Suprapubic skin (tissue), 4 donors: ENCODE results near the gene ZNF423. TPM values are rescaled to one million over a fixed set of nuclear protein-coding genes. Genes with fewer than 3 reads are reported as not detected.

Experiments used
- DNase-seq, 2 donors: peaks; one replicate each; pipeline ENCODE4 v3.0.0-alpha.2; 2019; ENCODE audit warnings: low spot score in 2 of 2
- H3K27ac ChIP-seq: fragments of 200-600 bp; sonication (generic); one replicate; pipeline ENCODE4 v1.5.1; 2019
- H3K27me3 ChIP-seq: fragments of 200-600 bp; sonication (generic); one replicate; pipeline ENCODE4 v1.5.1; 2019
- H3K36me3 ChIP-seq: fragments of 200-600 bp; sonication (generic); one replicate; pipeline ENCODE4 v1.5.1; 2019
- H3K4me1 ChIP-seq: fragments of 200-600 bp; sonication (generic); one replicate; pipeline ENCODE4 v1.5.1; 2019
- H3K4me3 ChIP-seq: fragments of 200-600 bp; sonication (generic); one replicate; pipeline ENCODE4 v1.5.1; 2019; ENCODE audit warnings: mild to moderate bottlenecking
- H3K9me3 ChIP-seq: fragments of 200-600 bp; sonication (generic); one replicate; pipeline ENCODE4 v1.5.1; 2019
- CTCF ChIP-seq, 2 donors: fragments of 200-600 bp in 1 of 2; fragments of 450-650 bp in 1 of 2; sonication (generic) in 1 of 2; IDR thresholded peaks; one replicate each; pipeline ENCODE4 v1.5.1; 2016 to 2019; ENCODE audit warnings: antibody characterized with exemption in 2 of 2, mild to moderate bottlenecking in 1 of 2, moderate library complexity in 1 of 2
- EP300 ChIP-seq: sonication (generic); formaldehyde crosslinking; IDR thresholded peaks from one replicate; pipeline ENCODE4 v1.6.1; 2017; ENCODE audit warnings: antibody characterized with exemption
- POLR2A ChIP-seq, 2 donors: fragments of 450-650 bp; IDR thresholded peaks; one replicate each; pipeline ENCODE4 v1.6.1; 2017; ENCODE audit warnings: antibody characterized with exemption in 2 of 2, mild to moderate bottlenecking in 2 of 2, moderate library complexity in 2 of 2
- POLR2AphosphoS5 ChIP-seq, 3 donors: sonication (generic); formaldehyde crosslinking; IDR thresholded peaks; one replicate each; pipeline ENCODE4 v1.6.1; 2017; ENCODE audit warnings: antibody characterized with exemption in 3 of 3
- WGBS: methylation state at CpG from one replicate; pipeline ENCODE4 v1.1.5; 2018; 5-methylcytosine and 5-hydroxymethylcytosine counted together
- total RNA-seq, 4 donors: library from RNA; depleted of rRNA; stranded (reverse); fragments of >200 nt; gene quantifications; one replicate each; pipeline ENCODE4 v1.1.0, GENCODE V29; 2016

Gene ZNF423
- total RNA-seq, 4 donors from 2014 or later: 1.3 to 5.3 (median 1.9) TPM

GRCh38 chr16:49733313-49734009, 122.5 kb downstream of the ZNF423 start:
- Histone ChIP-seq H3K4me3 (no peak overlapping the region), H3K36me3 (no peaks in the 10 kb centered on the region), H3K27me3 (no peaks in the 10 kb centered on the region), H3K27ac (no peak overlapping the region), H3K9me3 (no peaks in the 10 kb centered on the region), H3K4me1 (no peaks in the 10 kb centered on the region)
- DNase-seq: no peak
- WGBS: 78% methylated on average over 10 of the region's 10 CpGs
- TF ChIP-seq POLR2AphosphoS5 (IDR thresholded peaks at IDR 0.05) (no peak), CTCF (IDR thresholded peaks at IDR 0.05) (no peak), POLR2A (IDR thresholded peaks at IDR 0.05) (no peak), EP300 (no peak)

DNA sequence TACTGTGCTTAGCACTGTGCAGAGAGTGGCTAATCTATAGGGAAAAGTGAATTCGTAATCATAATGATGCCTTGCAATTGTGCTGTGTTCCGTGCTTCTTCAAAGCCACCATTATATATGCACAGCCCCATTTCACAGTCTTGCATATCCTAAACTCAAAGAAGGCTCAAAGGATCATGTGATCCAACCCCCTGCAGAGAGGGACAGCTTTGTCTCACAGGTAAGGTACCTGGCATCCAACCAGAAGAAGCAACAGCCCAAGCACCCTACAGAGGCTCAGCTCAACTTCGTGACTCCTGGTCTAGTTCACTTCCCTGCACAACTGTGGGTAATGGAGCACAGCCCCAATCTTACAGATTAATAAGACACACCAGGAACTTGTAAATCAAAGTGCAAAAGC, 124.0 kb downstream of the ZNF423 start:
- no peaks in the 10 kb centered on the region for H3K27me3 ChIP-seq
- TF ChIP-seq POLR2A (IDR thresholded peaks at IDR 0.05) (no peak), EP300 (no peak)
- no peak for DNase-seq
- no peak overlapping the region for H3K4me3 ChIP-seq
- H3K9me3 ChIP-seq: no peaks in the 10 kb centered on the region
- no peak overlapping the region for H3K27ac ChIP-seq
- no peaks in the 10 kb centered on the region for H3K36me3 ChIP-seq
- no peaks in the 10 kb centered on the region for H3K4me1 ChIP-seq
- 93% methylated on average over 3 of the region's 3 CpGs for WGBS

DNA sequence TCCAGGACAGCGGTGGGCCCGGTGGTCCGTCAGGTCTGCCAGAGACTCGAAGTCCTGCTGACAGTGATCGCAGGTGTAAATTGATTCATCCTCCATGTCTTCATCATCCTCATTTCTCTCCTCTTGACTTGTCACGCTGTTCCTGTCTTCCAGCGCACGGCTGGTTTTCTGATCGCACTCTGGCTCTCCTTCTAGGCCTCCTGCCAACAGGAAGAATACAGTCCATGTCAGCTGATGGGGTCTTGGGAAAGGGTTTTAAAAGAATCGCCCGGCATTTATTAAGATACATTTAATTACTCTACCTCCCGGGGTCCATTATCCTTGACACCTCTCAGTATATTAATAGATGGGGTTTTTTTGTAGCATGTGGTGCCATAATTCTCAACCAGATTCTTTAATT, 125.1 kb downstream of the ZNF423 start:
- Histone ChIP-seq H3K9me3 (no peaks in the 10 kb centered on the region), H3K27ac (no peak overlapping the region), H3K36me3 (no peaks in the 10 kb centered on the region), H3K27me3 (no peaks in the 10 kb centered on the region), H3K4me3 (no peak overlapping the region), H3K4me1 (no peaks in the 10 kb centered on the region)
- no peak for DNase-seq
- 96% methylated on average over 12 of the region's 12 CpGs for WGBS
- TF ChIP-seq EP300 (no peak), POLR2AphosphoS5 (IDR thresholded peaks at IDR 0.05) (no peak)

- TF ChIP-seq CTCF (IDR thresholded peaks at IDR 0.05): no peak
- no peak for TF ChIP-seq POLR2A (IDR thresholded peaks at IDR 0.05)
- no peak for TF ChIP-seq POLR2AphosphoS5 (IDR thresholded peaks at IDR 0.05)
- TF ChIP-seq EP300: no peak
- no peaks in the 10 kb centered on the region for H3K9me3 ChIP-seq
- 86% methylated on average over 10 of the region's 11 CpGs for WGBS
- no peaks in the 10 kb centered on the region for H3K4me1 ChIP-seq
- DNase-seq: no peak
- H3K36me3 ChIP-seq: no peaks in the 10 kb centered on the region
- H3K27ac ChIP-seq: no peak overlapping the region
- H3K4me3 ChIP-seq: no peak overlapping the region
- no peaks in the 10 kb centered on the region for H3K27me3 ChIP-seq
Measured at GRCh38 chr16:49727611-49728010, 128.3 kb downstream of the ZNF423 start.

DNA sequence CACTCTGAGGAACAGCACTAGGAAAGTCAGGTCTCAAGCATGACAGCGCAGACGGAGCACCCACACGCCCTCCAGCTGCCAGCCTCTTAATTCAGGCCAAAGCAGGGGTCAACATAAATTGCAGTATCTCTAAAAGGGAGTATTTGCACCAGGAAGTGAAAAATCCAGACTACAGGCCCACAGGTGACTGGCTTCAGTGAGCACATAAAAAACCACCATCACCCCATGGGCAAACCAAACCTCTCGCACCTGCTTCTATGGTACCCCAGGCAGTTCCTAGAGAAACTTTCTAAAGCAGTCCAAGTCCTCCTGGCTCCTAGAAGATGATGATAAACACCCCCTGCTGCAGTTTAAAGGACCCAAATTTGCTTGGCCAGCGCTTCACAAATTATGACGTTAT, 129.8 kb downstream of the ZNF423 start:
- H3K27ac ChIP-seq: no peak overlapping the region
- TF ChIP-seq POLR2A (IDR thresholded peaks at IDR 0.05) (no peak), POLR2AphosphoS5 (IDR thresholded peaks at IDR 0.05) (no peak), EP300 (no peak), CTCF (IDR thresholded peaks at IDR 0.05) (no peak)
- WGBS: 93% methylated on average over 3 of the region's 6 CpGs
- H3K9me3 ChIP-seq: no peaks in the 10 kb centered on the region
- DNase-seq: no peak
- no peaks in the 10 kb centered on the region for H3K4me1 ChIP-seq
- no peaks in the 10 kb centered on the region for H3K27me3 ChIP-seq
- H3K4me3 ChIP-seq: no peak overlapping the region
- H3K36me3 ChIP-seq: no peaks in the 10 kb centered on the region

DNA sequence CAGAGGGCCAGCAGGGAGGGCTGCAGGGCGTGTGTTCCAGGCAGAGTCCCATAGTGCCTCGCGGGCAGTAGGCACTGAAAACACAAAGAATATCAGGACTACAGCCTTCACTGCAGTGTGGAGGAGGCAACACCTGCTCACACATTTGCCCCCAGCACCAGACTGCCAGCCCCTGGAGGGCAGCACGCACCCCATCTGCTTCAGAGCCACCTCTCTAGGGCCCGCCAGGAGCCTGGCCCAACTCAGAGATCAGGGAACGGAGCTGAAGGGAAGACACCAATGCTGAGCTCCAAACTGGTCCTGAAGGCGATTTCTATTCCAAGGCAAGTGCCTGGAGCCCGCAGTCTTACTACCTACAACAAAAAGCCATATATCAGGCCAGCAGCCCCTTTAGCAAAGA, 130.3 kb downstream of the ZNF423 start:
- Histone ChIP-seq H3K36me3 (no peaks in the 10 kb centered on the region), H3K27me3 (no peaks in the 10 kb centered on the region), H3K4me1 (no peaks in the 10 kb centered on the region), H3K9me3 (no peaks in the 10 kb centered on the region), H3K4me3 (no peak overlapping the region), H3K27ac (no peak overlapping the region)
- 89% methylated on average over 5 of the region's 8 CpGs for WGBS
- no peak for DNase-seq
- TF ChIP-seq EP300 (no peak), CTCF (IDR thresholded peaks at IDR 0.05) (no peak), POLR2AphosphoS5 (IDR thresholded peaks at IDR 0.05) (no peak), POLR2A (IDR thresholded peaks at IDR 0.05) (no peak)
